GM12878 (cell line): ENCODE measurements around the gene KLHDC10.

ENCODE experiments used
- BCL11A ChIP-seq: IDR thresholded peaks from 2 replicates; pipeline ENCODE4 v1.6.1; 2011; ENCODE audit warnings: low read depth, low read length
- EZH2 ChIP-seq: IDR thresholded peaks from 2 replicates; pipeline ENCODE4 v1.6.1; 2012; ENCODE audit warnings: low read depth, mild to moderate bottlenecking, control low read depth, inconsistent platforms, low read length, borderline replicate concordance; ENCODE audit not compliant: control insufficient read depth
- NBN ChIP-seq: fragments of 450-650 bp; IDR thresholded peaks from 2 replicates; pipeline ENCODE4 v1.6.1; 2016
- POLR2A ChIP-seq: IDR thresholded peaks from 2 replicates; pipeline ENCODE4 v1.6.1; 2011; ENCODE audit warnings: low read depth, mild to moderate bottlenecking, low read length
- TF ChIP-seq, protein P1 (sequence below), 3 experiments: IDR thresholded peaks in 2 of 3; conservative IDR thresholded peaks in 1 of 3; 2 replicates each; pipeline ENCODE4 v1.5.1; 2011; ENCODE audit warnings: low read depth in 3 of 3, low read length in 3 of 3, mild to moderate bottlenecking in 3 of 3, control low read depth in 2 of 3, moderate library complexity in 2 of 3, inconsistent platforms in 1 of 3, mixed read lengths in 1 of 3; ENCODE audit not compliant: control insufficient read depth in 2 of 3, insufficient read depth in 1 of 3; ENCODE audit errors: extremely low read depth in 1 of 3

DNA sequence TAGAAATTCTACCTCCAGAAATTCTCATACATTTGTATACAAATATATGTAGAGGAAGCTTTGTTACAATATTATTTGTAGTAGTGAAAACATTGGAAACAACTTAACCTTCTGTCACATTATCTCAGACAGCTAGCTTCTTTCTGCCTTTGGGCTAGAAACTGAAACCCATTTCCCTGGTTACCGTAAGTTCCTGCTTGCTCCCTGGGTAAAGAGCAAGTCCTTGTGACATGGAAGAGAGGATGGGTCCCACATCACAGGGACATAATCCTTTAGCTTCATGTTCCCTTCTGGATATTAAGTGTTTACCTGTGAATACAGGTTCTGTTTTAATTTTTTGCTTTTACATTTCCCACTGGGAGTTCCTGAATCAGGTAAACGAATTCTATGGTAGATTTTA, 41.8 kb downstream of the KLHDC10 start:
- TF ChIP-seq, protein P1, sequence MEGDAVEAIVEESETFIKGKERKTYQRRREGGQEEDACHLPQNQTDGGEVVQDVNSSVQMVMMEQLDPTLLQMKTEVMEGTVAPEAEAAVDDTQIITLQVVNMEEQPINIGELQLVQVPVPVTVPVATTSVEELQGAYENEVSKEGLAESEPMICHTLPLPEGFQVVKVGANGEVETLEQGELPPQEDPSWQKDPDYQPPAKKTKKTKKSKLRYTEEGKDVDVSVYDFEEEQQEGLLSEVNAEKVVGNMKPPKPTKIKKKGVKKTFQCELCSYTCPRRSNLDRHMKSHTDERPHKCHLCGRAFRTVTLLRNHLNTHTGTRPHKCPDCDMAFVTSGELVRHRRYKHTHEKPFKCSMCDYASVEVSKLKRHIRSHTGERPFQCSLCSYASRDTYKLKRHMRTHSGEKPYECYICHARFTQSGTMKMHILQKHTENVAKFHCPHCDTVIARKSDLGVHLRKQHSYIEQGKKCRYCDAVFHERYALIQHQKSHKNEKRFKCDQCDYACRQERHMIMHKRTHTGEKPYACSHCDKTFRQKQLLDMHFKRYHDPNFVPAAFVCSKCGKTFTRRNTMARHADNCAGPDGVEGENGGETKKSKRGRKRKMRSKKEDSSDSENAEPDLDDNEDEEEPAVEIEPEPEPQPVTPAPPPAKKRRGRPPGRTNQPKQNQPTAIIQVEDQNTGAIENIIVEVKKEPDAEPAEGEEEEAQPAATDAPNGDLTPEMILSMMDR (IDR thresholded peaks at IDR 0.05 in 2 of 3, conservative IDR thresholded peaks at IDR 0.05 in 1 of 3; ENCODE audit: control insufficient read depth in 2 of 3, extremely low read depth in 1 of 3, insufficient read depth in 1 of 3, low read depth in 3 of 3, low read length in 3 of 3) = no peak
- TF ChIP-seq EZH2 = no peak
- TF ChIP-seq NBN = no peak
- no peak for TF ChIP-seq BCL11A
- no peak for TF ChIP-seq POLR2A
